Mesothelial cell of epicardium (in vitro differentiated cells): ENCODE data around the gene ST3GAL3. TPM values are rescaled to one million over a fixed set of nuclear protein-coding genes. Genes with fewer than 3 reads are reported as not detected.
"Not testable (repeated sequence)": the region's sequence is repeated elsewhere in the genome, so short reads cannot be mapped to it uniquely, and the experiment has no call there.

ENCODE experiments used
- DNase-seq, 2 experiments: peaks; one replicate each; pipeline ENCODE4 v3.0.0; 2021; ENCODE audit warnings: low spot score in 2 of 2; ENCODE audit not compliant: unreplicated experiment in 2 of 2
- H3K27ac Mint-ChIP-seq: 2 replicates; pipeline ENCODE4 v1.8.0; 2021; ENCODE audit warnings: mixed read lengths
- H3K27me3 Mint-ChIP-seq: 2 replicates; pipeline ENCODE4 v1.8.0; 2021; ENCODE audit warnings: low read depth, mixed read lengths
- H3K36me3 Mint-ChIP-seq: 2 replicates; pipeline ENCODE4 v1.8.0; 2021; ENCODE audit warnings: mixed read lengths
- H3K4me1 Mint-ChIP-seq: 2 replicates; pipeline ENCODE4 v1.8.0; 2021; ENCODE audit warnings: mixed read lengths
- H3K4me3 Mint-ChIP-seq: 2 replicates; pipeline ENCODE4 v1.8.0; 2021; ENCODE audit warnings: mild to moderate bottlenecking, moderate library complexity, mixed read lengths
- H3K9me3 Mint-ChIP-seq: 2 replicates; pipeline ENCODE4 v1.8.0; 2021; ENCODE audit warnings: mixed read lengths
- CTCF ChIP-seq: fragments of 200-600 bp; sonication (generic); IDR thresholded peaks from one replicate; pipeline ENCODE4 v1.5.0; 2021; ENCODE audit warnings: antibody characterized with exemption; ENCODE audit not compliant: unreplicated experiment
- total RNA-seq: library from RNA; stranded (reverse); gene quantifications from 3 replicates; pipeline ENCODE4 v1.2.1, GENCODE V29; 2021

Gene ST3GAL3
- total RNA-seq, 1 donor from 2014 or later: 31.0 TPM

- no peak for DNase-seq
- Mint-ChIP-seq H3K4me3 (no peak overlapping the region), H3K27ac (no peak overlapping the region), H3K27me3 (no peaks in the 10 kb centered on the region), H3K4me1 (peaks cover 25% of the 10 kb centered on the region), H3K9me3 (no peaks in the 10 kb centered on the region), H3K36me3 (peaks cover 8% of the 10 kb centered on the region)
- TF ChIP-seq CTCF: no peak
These were observed 124.5 kb downstream of the ST3GAL3 start for GRCh38 chr1:43831851-43832250.

- no peak overlapping the region for H3K27ac Mint-ChIP-seq
These were observed 124.9 kb downstream of the ST3GAL3 start for GRCh38 chr1:43832255-43832654.

GRCh38 chr1:43832998-43833397 is 125.7 kb downstream of the ST3GAL3 start:
- no peak overlapping the region for H3K27ac Mint-ChIP-seq
- no peak overlapping the region for H3K4me3 Mint-ChIP-seq
- H3K4me1 Mint-ChIP-seq: peaks cover 30% of the 10 kb centered on the region
- no peaks in the 10 kb centered on the region for H3K27me3 Mint-ChIP-seq
- no peak for DNase-seq
- no peak for TF ChIP-seq CTCF
- peaks cover 4% of the 10 kb centered on the region for H3K36me3 Mint-ChIP-seq
- no peaks in the 10 kb centered on the region for H3K9me3 Mint-ChIP-seq

More at GRCh38 chr1:43832255-43832654, 124.9 kb downstream of the ST3GAL3 start:
- no peak for DNase-seq
- no peak overlapping the region for H3K4me3 Mint-ChIP-seq
- peaks cover 29% of the 10 kb centered on the region for H3K4me1 Mint-ChIP-seq
- no peaks in the 10 kb centered on the region for H3K9me3 Mint-ChIP-seq
- TF ChIP-seq CTCF: no peak
- no peaks in the 10 kb centered on the region for H3K27me3 Mint-ChIP-seq
- H3K36me3 Mint-ChIP-seq: peaks cover 8% of the 10 kb centered on the region

GRCh38 chr1:43833902-43834279 is 126.6 kb downstream of the ST3GAL3 start:
- not testable (repeated sequence) for H3K27me3 Mint-ChIP-seq, DNase-seq, H3K9me3 Mint-ChIP-seq, H3K27ac Mint-ChIP-seq, H3K36me3 Mint-ChIP-seq, H3K4me3 Mint-ChIP-seq
- peaks cover 38% of the 10 kb centered on the region for H3K4me1 Mint-ChIP-seq

- H3K36me3 Mint-ChIP-seq: peaks cover 4% of the 10 kb centered on the region
These were observed 127.1 kb downstream of the ST3GAL3 start for GRCh38 chr1:43834280-43835081.

More at GRCh38 chr1:43834280-43835081, 127.1 kb downstream of the ST3GAL3 start:
- TF ChIP-seq CTCF: no peak
- no peak for DNase-seq
- no peak overlapping the region for H3K27ac Mint-ChIP-seq
- H3K4me1 Mint-ChIP-seq: peaks cover 44% of the 10 kb centered on the region
- H3K4me3 Mint-ChIP-seq: no peak overlapping the region
- H3K9me3 Mint-ChIP-seq: no peaks in the 10 kb centered on the region
- H3K27me3 Mint-ChIP-seq: no peaks in the 10 kb centered on the region
